Panc1 (cell line): Measurements from ENCODE around the gene DYNLL2. TPM values are rescaled to one million over a fixed set of nuclear protein-coding genes. Genes with fewer than 3 reads are reported as not detected.

Experiments used
- ATAC-seq: fragments of 200-7000 bp; cut with Tn5 transposase; 2 replicates; pipeline ENCODE4 v1.9.1; 2020; ENCODE audit warnings: mild to moderate bottlenecking, moderate library complexity
- BruUV-seq: library from RNA; stranded (reverse); fragments of 400-500 nt; replicated peaks from 2 replicates; lab custom pipeline; 2021; lab: Mats Ljungman, UMichigan
- CTCF ChIA-PET: fragments of 300-600 bp; sonication (Branson Sonifier 250); formaldehyde crosslinking; loops from one replicate; lab custom pipeline; 2022; ENCODE audit warnings: antibody characterized with exemption; lab: Charles Lee
- POLR2A ChIA-PET: fragments of 300-600 bp; sonication (Branson Sonifier 250); formaldehyde crosslinking; loops from one replicate; lab custom pipeline; 2022; ENCODE audit warnings: antibody characterized with exemption; lab: Charles Lee
- DNase-seq: peaks from one replicate; pipeline ENCODE4 v3.0.0-alpha.2; 2010; ENCODE audit warnings: low read depth, low spot score
- H3K27ac ChIP-seq: 2 replicates; pipeline ENCODE4 v1.5.1; 2011; ENCODE audit warnings: mild to moderate bottlenecking, low read length, inconsistent platforms
- H3K27me3 ChIP-seq: fragments of 200-500 bp; sonication (Bioruptor generic); 2 replicates; pipeline ENCODE4 v1.6.0; 2014; ENCODE audit warnings: low read length, inconsistent platforms; ENCODE audit not compliant: control insufficient read depth, insufficient read depth
- H3K36me3 ChIP-seq: fragments of 200-500 bp; sonication (Bioruptor generic); 2 replicates; pipeline ENCODE4 v1.5.1; 2014; ENCODE audit warnings: inconsistent platforms, mild to moderate bottlenecking, low read length, moderate library complexity; ENCODE audit not compliant: control insufficient read depth, insufficient read depth
- H3K4me1 ChIP-seq: 2 replicates; pipeline ENCODE4 v1.5.1; 2011; ENCODE audit warnings: inconsistent platforms, mild to moderate bottlenecking, low read length, moderate library complexity; ENCODE audit not compliant: control insufficient read depth, insufficient read depth
- H3K4me3 ChIP-seq, 2 experiments: 2 replicates each; pipeline ENCODE4 v1.5.1; 2011 to 2012; ENCODE audit warnings: low read depth in 2 of 2, low read length in 2 of 2, mild to moderate bottlenecking in 2 of 2, inconsistent platforms in 1 of 2, moderate library complexity in 1 of 2
- H3K9me3 ChIP-seq: fragments of 200-500 bp; sonication (Bioruptor generic); 2 replicates; pipeline ENCODE4 v1.5.1; 2014; ENCODE audit warnings: low read depth, mild to moderate bottlenecking, inconsistent platforms, low read length, moderate library complexity; ENCODE audit not compliant: control insufficient read depth, insufficient read depth
- CTCF ChIP-seq: fragments of 450-650 bp; IDR thresholded peaks from 2 replicates; pipeline ENCODE4 v1.5.1; 2017; ENCODE audit warnings: mild to moderate bottlenecking
- POLR2AphosphoS5 ChIP-seq: IDR thresholded peaks from 2 replicates; pipeline ENCODE4 v1.6.1; 2012; ENCODE audit warnings: mild to moderate bottlenecking, low read depth, low read length, moderate library complexity
- REST ChIP-seq, 2 experiments: IDR thresholded peaks; 2 replicates each; pipeline ENCODE4 v1.6.1; 2011 to 2012; ENCODE audit warnings: low read depth in 2 of 2, control low read depth in 1 of 2, low read length in 1 of 2, mild to moderate bottlenecking in 1 of 2, moderate library complexity in 1 of 2; ENCODE audit not compliant: insufficient read depth in 1 of 2
- SIN3A ChIP-seq: IDR thresholded peaks from 2 replicates; pipeline ENCODE4 v1.6.1; 2012; ENCODE audit warnings: low read depth, mild to moderate bottlenecking, low read length, moderate library complexity, borderline replicate concordance; ENCODE audit not compliant: insufficient read depth
- TCF7L2 ChIP-seq: IDR thresholded peaks from 2 replicates; pipeline ENCODE4 v1.6.1; 2011; ENCODE audit warnings: mild to moderate bottlenecking, low read depth, low read length, inconsistent platforms
- in situ Hi-C: cut with HindIII; loops from 2 replicates; pipeline ENCODE4 v1.10.0; 2016; ENCODE audit warnings: low sequenced_read_pairs, low pct_unique_long_range_greater_than_20kb
- intact Hi-C: fragments of 100-400 bp; cut with micrococcal nuclease; formaldehyde crosslinking; loops from one replicate; pipeline ENCODE4 v1.10.0; 2022; ENCODE audit not compliant: unreplicated experiment
- total RNA-seq: library from RNA; stranded (reverse); gene quantifications from one replicate; pipeline ENCODE4 v1.2.1, GENCODE V29; 2021; ENCODE audit not compliant: unreplicated experiment

Gene DYNLL2
- total RNA-seq, 1 experiment from 2014 or later: 19.8 TPM

GRCh38 chr17:58086953-58087352 is 3.7 kb downstream of the DYNLL2 start:
- Histone ChIP-seq H3K36me3 (peaks cover 7% of the 10 kb centered on the region), H3K27me3 (no peaks in the 10 kb centered on the region), H3K4me1 (peaks cover 16% of the 10 kb centered on the region), H3K27ac (no peak overlapping the region), H3K4me3 (no peak overlapping the region), H3K9me3 (no peaks in the 10 kb centered on the region)
- ChIA-PET CTCF (no interaction called here), POLR2A (interaction anchor here (0.6 to 0.9 kb wide), 2 partner anchors 69 to 80 kb away, joined by 3 read pairs; partner anchors contain the start of gene SRSF1)
- intact Hi-C loops: no loop called here
- no TSS peak for BruUV-seq
- ATAC-seq: no peak
- DNase-seq: no peak
- no peak for TF ChIP-seq POLR2AphosphoS5
- no peak for TF ChIP-seq SIN3A
- TF ChIP-seq REST (IDR thresholded peaks at IDR 0.05; ENCODE audit: insufficient read depth in 1 of 2, low read depth in 2 of 2, low read length in 1 of 2): no peak
- no peak for TF ChIP-seq CTCF
- TF ChIP-seq TCF7L2: no peak
- in situ Hi-C loops: no loop called here

- no peak overlapping the region for H3K27ac ChIP-seq
- in situ Hi-C loops: no loop called here
- ATAC-seq (no peak), DNase-seq (no peak)
- peaks cover 9% of the 10 kb centered on the region for H3K36me3 ChIP-seq
- BruUV-seq: no TSS peak
- CTCF ChIA-PET: no interaction called here
- intact Hi-C loops: no loop called here
- POLR2A ChIA-PET: no interaction called here
- TF ChIP-seq REST (IDR thresholded peaks at IDR 0.05; ENCODE audit: insufficient read depth in 1 of 2, low read depth in 2 of 2, low read length in 1 of 2) (no peak), TCF7L2 (no peak), CTCF (no peak), SIN3A (no peak), POLR2AphosphoS5 (no peak)
- H3K27me3 ChIP-seq: no peaks in the 10 kb centered on the region
- no peaks in the 10 kb centered on the region for H3K9me3 ChIP-seq
- peaks cover 11% of the 10 kb centered on the region for H3K4me1 ChIP-seq
- no peak overlapping the region for H3K4me3 ChIP-seq
Observed at GRCh38 chr17:58088624-58089023, 5.4 kb downstream of the DYNLL2 start.
